ENCODE measurements around the gene ZDHHC11.
"Not testable (repeated sequence)": the region's sequence is repeated elsewhere in the genome, so short reads cannot be mapped to it uniquely, and the experiment has no call there.

ZDHHC11 gene

GRCh38 chr5:794948-795347 lies 55.8 kb downstream of the ZDHHC11 start:
- not testable (repeated sequence) for H4K8ac ChIP-seq (ENCODE audit: low read depth, low read length); H3K4me3 ChIP-seq (ENCODE audit: low read depth, low read length); H3K4me2 ChIP-seq (ENCODE audit: low read length); H2BK120ac ChIP-seq (ENCODE audit: insufficient read depth, low read length, poor library complexity); H2BK5ac ChIP-seq (ENCODE audit: low read depth, low read length, poor library complexity); H3K18ac ChIP-seq (ENCODE audit: low read length); DNase-seq; H3K9me3 ChIP-seq (ENCODE audit: insufficient read depth, low read depth, low read length); H3K9ac ChIP-seq (ENCODE audit: low read length); H3K79me1 ChIP-seq (ENCODE audit: low read length); H2AFZ ChIP-seq (ENCODE audit: insufficient read depth, low read length, poor library complexity); H3K14ac ChIP-seq (ENCODE audit: low read length); H3K36me3 ChIP-seq (ENCODE audit: control insufficient read depth in 1 of 2, insufficient read depth in 2 of 2, low read length in 2 of 2); H3K79me2 ChIP-seq (ENCODE audit: control insufficient read depth, insufficient read depth, low read length, poor library complexity); H3K4me1 ChIP-seq (ENCODE audit: control insufficient read depth in 1 of 2, insufficient read depth in 2 of 2, low read length in 2 of 2); H4K12ac ChIP-seq (ENCODE audit: low read depth, low read length); H2AK5ac ChIP-seq (ENCODE audit: low read length); H3K4ac ChIP-seq (ENCODE audit: low read depth, low read length); H4K91ac ChIP-seq (ENCODE audit: low read depth, low read length); H3K27ac ChIP-seq (ENCODE audit: low read depth, low read length); H2BK12ac ChIP-seq (ENCODE audit: low read length); H3K23ac ChIP-seq (ENCODE audit: low read length); H3K27me3 ChIP-seq (ENCODE audit: insufficient read depth, low read length)
- no CpG with 5 or more reads among the region's 1 CpG for WGBS (ENCODE audit: extremely low coverage, insufficient coverage, insufficient read length)

GRCh38 chr5:788703-789102 lies 62.1 kb downstream of the ZDHHC11 start:
- no CpG with 5 or more reads among the region's 10 CpGs for WGBS (ENCODE audit: extremely low coverage, insufficient coverage, insufficient read length)

GRCh38 chr5:787857-788233 lies 62.9 kb downstream of the ZDHHC11 start:
- H3K9me3 ChIP-seq (ENCODE audit: insufficient read depth, low read depth, low read length); H3K4ac ChIP-seq (ENCODE audit: low read depth, low read length); H2BK5ac ChIP-seq (ENCODE audit: low read depth, low read length, poor library complexity); H4K8ac ChIP-seq (ENCODE audit: low read depth, low read length); H2AK5ac ChIP-seq (ENCODE audit: low read length); H3K79me1 ChIP-seq (ENCODE audit: low read length); H3K9ac ChIP-seq (ENCODE audit: low read length); H2BK12ac ChIP-seq (ENCODE audit: low read length); H4K91ac ChIP-seq (ENCODE audit: low read depth, low read length); DNase-seq; H3K27ac ChIP-seq (ENCODE audit: low read depth, low read length); H4K12ac ChIP-seq (ENCODE audit: low read depth, low read length); H3K18ac ChIP-seq (ENCODE audit: low read length); H2BK120ac ChIP-seq (ENCODE audit: insufficient read depth, low read length, poor library complexity); H3K36me3 ChIP-seq (ENCODE audit: control insufficient read depth in 1 of 2, insufficient read depth in 2 of 2, low read length in 2 of 2); H3K4me2 ChIP-seq (ENCODE audit: low read length); H3K4me1 ChIP-seq (ENCODE audit: control insufficient read depth in 1 of 2, insufficient read depth in 2 of 2, low read length in 2 of 2); H2AFZ ChIP-seq (ENCODE audit: insufficient read depth, low read length, poor library complexity); H3K79me2 ChIP-seq (ENCODE audit: control insufficient read depth, insufficient read depth, low read length, poor library complexity); H3K14ac ChIP-seq (ENCODE audit: low read length): not testable (repeated sequence)
- Histone ChIP-seq H3K27me3 (ENCODE audit: insufficient read depth, low read length) (peaks cover 12% of the 10 kb centered on the region), H3K4me3 (ENCODE audit: low read depth, low read length) (peak overlapping the region; percentile 47), H3K23ac (ENCODE audit: low read length) (peak overlapping the region; percentile 67)
- no CpG with 5 or more reads among the region's 6 CpGs for WGBS (ENCODE audit: extremely low coverage, insufficient coverage, insufficient read length)

More at GRCh38 chr5:788703-789102, 62.1 kb downstream of the ZDHHC11 start:
- H3K9ac ChIP-seq (ENCODE audit: low read length); H3K79me2 ChIP-seq (ENCODE audit: control insufficient read depth, insufficient read depth, low read length, poor library complexity); H3K4me2 ChIP-seq (ENCODE audit: low read length); H3K9me3 ChIP-seq (ENCODE audit: insufficient read depth, low read depth, low read length); DNase-seq; H3K79me1 ChIP-seq (ENCODE audit: low read length); H3K14ac ChIP-seq (ENCODE audit: low read length); H2AK5ac ChIP-seq (ENCODE audit: low read length); H3K4ac ChIP-seq (ENCODE audit: low read depth, low read length); H2AFZ ChIP-seq (ENCODE audit: insufficient read depth, low read length, poor library complexity); H3K4me1 ChIP-seq (ENCODE audit: control insufficient read depth in 1 of 2, insufficient read depth in 2 of 2, low read length in 2 of 2); H3K36me3 ChIP-seq (ENCODE audit: control insufficient read depth in 1 of 2, insufficient read depth in 2 of 2, low read length in 2 of 2); H4K91ac ChIP-seq (ENCODE audit: low read depth, low read length); H3K4me3 ChIP-seq (ENCODE audit: low read depth, low read length); H3K23ac ChIP-seq (ENCODE audit: low read length); H2BK5ac ChIP-seq (ENCODE audit: low read depth, low read length, poor library complexity); H4K8ac ChIP-seq (ENCODE audit: low read depth, low read length); H3K27ac ChIP-seq (ENCODE audit: low read depth, low read length); H2BK12ac ChIP-seq (ENCODE audit: low read length); H4K12ac ChIP-seq (ENCODE audit: low read depth, low read length); H2BK120ac ChIP-seq (ENCODE audit: insufficient read depth, low read length, poor library complexity); H3K18ac ChIP-seq (ENCODE audit: low read length): not testable (repeated sequence)
- H3K27me3 ChIP-seq (ENCODE audit: insufficient read depth, low read length): peaks cover 11% of the 10 kb centered on the region

GRCh38 chr5:787224-787856 lies 63.4 kb downstream of the ZDHHC11 start:
- H3K9me3 ChIP-seq (ENCODE audit: insufficient read depth, low read depth, low read length); H3K27ac ChIP-seq (ENCODE audit: low read depth, low read length); H4K8ac ChIP-seq (ENCODE audit: low read depth, low read length); H3K4me1 ChIP-seq (ENCODE audit: control insufficient read depth in 1 of 2, insufficient read depth in 2 of 2, low read length in 2 of 2); DNase-seq; H3K23ac ChIP-seq (ENCODE audit: low read length); H3K79me1 ChIP-seq (ENCODE audit: low read length); H4K12ac ChIP-seq (ENCODE audit: low read depth, low read length); H2BK12ac ChIP-seq (ENCODE audit: low read length); H3K79me2 ChIP-seq (ENCODE audit: control insufficient read depth, insufficient read depth, low read length, poor library complexity); H3K36me3 ChIP-seq (ENCODE audit: control insufficient read depth in 1 of 2, insufficient read depth in 2 of 2, low read length in 2 of 2); H4K91ac ChIP-seq (ENCODE audit: low read depth, low read length); H3K9ac ChIP-seq (ENCODE audit: low read length); H3K4ac ChIP-seq (ENCODE audit: low read depth, low read length); H2AFZ ChIP-seq (ENCODE audit: insufficient read depth, low read length, poor library complexity); H3K4me2 ChIP-seq (ENCODE audit: low read length); H2AK5ac ChIP-seq (ENCODE audit: low read length); H3K14ac ChIP-seq (ENCODE audit: low read length); H2BK5ac ChIP-seq (ENCODE audit: low read depth, low read length, poor library complexity); H3K18ac ChIP-seq (ENCODE audit: low read length); H3K4me3 ChIP-seq (ENCODE audit: low read depth, low read length); H2BK120ac ChIP-seq (ENCODE audit: insufficient read depth, low read length, poor library complexity): not testable (repeated sequence)
- no CpG with 5 or more reads among the region's 18 CpGs for WGBS (ENCODE audit: extremely low coverage, insufficient coverage, insufficient read length)
- peaks cover 12% of the 10 kb centered on the region for H3K27me3 ChIP-seq (ENCODE audit: insufficient read depth, low read length)
